HepG2 (cell line): ENCODE data around the gene HMCN2. TPM values are rescaled to one million over a fixed set of nuclear protein-coding genes. Genes with fewer than 3 reads are reported as not detected.
A peak's percentile ranks its signal among the peaks of the same experiment; 100 is the strongest.

Experiments
- CENPX ChIP-seq: sonication (generic); formaldehyde crosslinking; IDR thresholded peaks from 2 replicates; pipeline ENCODE4 v1.9.0; 2021; ENCODE audit warnings: mild to moderate bottlenecking, missing genetic modification reagents, moderate library complexity
- DPF2 ChIP-seq: sonication (generic); formaldehyde crosslinking; IDR thresholded peaks from 2 replicates; pipeline ENCODE4 v1.4.0; 2020; ENCODE audit warnings: mild to moderate bottlenecking, low read depth, missing genetic modification reagents, borderline replicate concordance
- E2F2 ChIP-seq: sonication (generic); formaldehyde crosslinking; IDR thresholded peaks from 2 replicates; pipeline ENCODE4 v1.4.0; 2020; ENCODE audit warnings: missing genetic modification reagents, borderline replicate concordance
- ELF3 ChIP-seq: IDR thresholded peaks from 2 replicates; pipeline ENCODE4 v1.6.1; 2016; ENCODE audit warnings: missing genetic modification reagents, missing compliant biosample characterization
- GATAD1 ChIP-seq: IDR thresholded peaks from 2 replicates; pipeline ENCODE4 v1.6.1; 2016; ENCODE audit warnings: missing genetic modification reagents, missing compliant biosample characterization
- KDM5A ChIP-seq: fragments of 200-600 bp; sonication (generic); IDR thresholded peaks from 2 replicates; pipeline ENCODE4 v1.7.0; 2018; ENCODE audit warnings: antibody characterized with exemption, mild to moderate bottlenecking, low read length, borderline replicate concordance
- KLF11 ChIP-seq: IDR thresholded peaks from 2 replicates; pipeline ENCODE4 v1.6.1; 2016; ENCODE audit warnings: missing compliant biosample characterization
- RCOR2 ChIP-seq: IDR thresholded peaks from 2 replicates; pipeline ENCODE4 v1.6.1; 2016; ENCODE audit warnings: missing biosample characterization, missing genetic modification reagents
- RFX5 ChIP-seq: IDR thresholded peaks from 2 replicates; pipeline ENCODE4 v1.6.1; 2011; ENCODE audit warnings: low read depth, low read length, improper control_type of control experiment
- SNAPC5 ChIP-seq: sonication (generic); formaldehyde crosslinking; IDR thresholded peaks from 2 replicates; pipeline ENCODE4 v1.8.1; 2023; ENCODE audit warnings: mild to moderate bottlenecking, missing genetic modification reagents, borderline replicate concordance
- SRY ChIP-seq: sonication (generic); formaldehyde crosslinking; IDR thresholded peaks from 2 replicates; pipeline ENCODE4 v1.8.0; 2022; ENCODE audit warnings: mild to moderate bottlenecking, missing genetic modification reagents
- TFDP1 ChIP-seq: IDR thresholded peaks from 2 replicates; pipeline ENCODE4 v1.6.1; 2016; ENCODE audit warnings: missing compliant biosample characterization, missing genetic modification reagents, borderline replicate concordance
- THAP8 ChIP-seq: sonication (generic); formaldehyde crosslinking; IDR thresholded peaks from 2 replicates; pipeline ENCODE4 v1.5.1; 2020; ENCODE audit warnings: missing genetic modification reagents, mild to moderate bottlenecking, borderline replicate concordance
- TOE1 ChIP-seq: sonication (generic); formaldehyde crosslinking; IDR thresholded peaks from 2 replicates; pipeline ENCODE4 v1.4.0; 2020; ENCODE audit warnings: mild to moderate bottlenecking, missing genetic modification reagents
- ZBTB2 ChIP-seq: sonication (generic); formaldehyde crosslinking; IDR thresholded peaks from 2 replicates; pipeline ENCODE4 v1.8.0; 2022; ENCODE audit warnings: low read depth, missing genetic modification reagents
- ZBTB43 ChIP-seq: sonication (generic); formaldehyde crosslinking; conservative IDR thresholded peaks from 2 replicates; pipeline ENCODE4 v1.4.0; 2020; ENCODE audit warnings: missing genetic modification reagents
- ZNF850 ChIP-seq: sonication (generic); formaldehyde crosslinking; conservative IDR thresholded peaks from 2 replicates; pipeline ENCODE4 v1.9.0; 2021; ENCODE audit warnings: mild to moderate bottlenecking, missing genetic modification reagents
- ZSCAN25 ChIP-seq: sonication (generic); formaldehyde crosslinking; IDR thresholded peaks from 2 replicates; pipeline ENCODE4 v1.8.0; 2022; ENCODE audit warnings: mild to moderate bottlenecking, missing genetic modification reagents
- ZXDC ChIP-seq: sonication (generic); formaldehyde crosslinking; IDR thresholded peaks from 2 replicates; pipeline ENCODE4 v1.5.0; 2020; ENCODE audit warnings: mild to moderate bottlenecking, missing genetic modification reagents
- polyA plus RNA-seq, 8 experiments: library from polyadenylated mRNA; depleted of rRNA in 3 of 8; stranded (reverse) in 7 of 8; unstranded in 1 of 8; fragments of >200 nt; fragmentation: Illumina TruSeq in 4 of 8; extraction: Trizol in 4 of 8; gene quantifications; 2 replicates each; pipeline versions ENCODE4 v1.2.1 to v1.2.3, GENCODE V29; 2011 to 2016; ENCODE audit warnings: low read depth in 4 of 8, missing spikeins in 1 of 8, mixed read lengths in 1 of 8; ENCODE audit not compliant: insufficient read depth in 1 of 8
- total RNA-seq, 5 experiments: library from RNA; depleted of rRNA; stranded (reverse); fragments of >200 nt; fragmentation: Illumina TruSeq; extraction: Trizol; gene quantifications; 2 replicates each; pipeline ENCODE4 v1.2.3, GENCODE V29; 2016; ENCODE audit warnings: low read depth in 1 of 5

The HMCN2 gene
- total and polyA plus RNA-seq, 2 of the 13 experiments (the other 11 are each of a cell fraction or from before 2014, with no cell fraction given), result 0.09 TPM; not detected in 1

GRCh38 chr9:130450344-130451003 is 184.9 kb downstream of the HMCN2 start (continued):
- TF ChIP-seq ZBTB43 (CRISPR knock-in tag) (peak; percentile 85), TOE1 (CRISPR knock-in tag) (peak; percentile 76; the same call in 1 of the 2 replicates), TFDP1 (peak; percentile 93), ZXDC (peak; percentile 95), ZBTB2 (CRISPR knock-in tag) (no peak), ELF3 (CRISPR knock-in tag) (peak; percentile 87), GATAD1 (CRISPR knock-in tag) (peak; percentile 75), KDM5A (no peak), CENPX (no peak), RFX5 (0 out of 2 replicates have a peak, but pooled peaks have one; percentile 33), ZNF850 (CRISPR knock-in tag) (no peak), THAP8 (peak; percentile 86; the same call in 1 of the 2 replicates), SRY (CRISPR knock-in tag) (peak; percentile 73; the same call in 1 of the 2 replicates), DPF2 (CRISPR knock-in tag) (peak; percentile 87), SNAPC5 (CRISPR knock-in tag) (0 out of 2 replicates have a peak, but pooled peaks have one; percentile 79), E2F2 (CRISPR knock-in tag) (peak; percentile 70; the same call in 1 of the 2 replicates), KLF11 (peak; percentile 92; the same call in 1 of the 2 replicates), RCOR2 (CRISPR knock-in tag) (peak; percentile 85), ZSCAN25 (CRISPR knock-in tag) (peak; percentile 86)
